GM06990 (cell line): Measurements from ENCODE around the gene POPDC2.
A peak's percentile ranks its signal among the peaks of the same experiment; 100 is the strongest.

Experiments used
- DNase-seq: peaks from one replicate; pipeline ENCODE4 v3.0.0-alpha.2; 2011; ENCODE audit not compliant: insufficient read length; ENCODE audit errors: extremely low read depth
- H3K27me3 ChIP-seq: replicated peaks from 2 replicates; pipeline ENCODE4 v1.6.0; 2011; ENCODE audit warnings: low read length; ENCODE audit not compliant: control insufficient read depth, insufficient read depth
- H3K36me3 ChIP-seq: 2 replicates; pipeline ENCODE4 v1.5.1; 2011; ENCODE audit warnings: low read length; ENCODE audit not compliant: control insufficient read depth, insufficient read depth
- H3K4me3 ChIP-seq: replicated peaks from 2 replicates; pipeline ENCODE4 v1.5.1; 2011; ENCODE audit warnings: low read depth, mild to moderate bottlenecking, control low read depth, low read length
- CTCF ChIP-seq: IDR thresholded peaks from 2 replicates; pipeline ENCODE4 v1.5.1; 2011; ENCODE audit warnings: low read length, control low read depth, mild to moderate bottlenecking, inconsistent platforms; ENCODE audit not compliant: insufficient read depth, poor library complexity, severe bottlenecking

Gene POPDC2

GRCh38 chr3:119675188-119675874 is 14.9 kb upstream of the POPDC2 start:
- H3K27me3 ChIP-seq, result no peaks in the 10 kb centered on the region
- H3K36me3 ChIP-seq, result peaks cover 6% of the 10 kb centered on the region
- H3K4me3 ChIP-seq, result peak overlapping the region; percentile 75
- no peak for TF ChIP-seq CTCF
- no peak for DNase-seq

- no peak for TF ChIP-seq CTCF
- Histone ChIP-seq H3K4me3 (no peak overlapping the region), H3K36me3 (peaks cover 6% of the 10 kb centered on the region), H3K27me3 (no peaks in the 10 kb centered on the region)
- DNase-seq, result no peak
These were observed 13.5 kb upstream of the POPDC2 start for GRCh38 chr3:119673875-119674274.

GRCh38 chr3:119672776-119673175 is 12.4 kb upstream of the POPDC2 start:
- no peak for TF ChIP-seq CTCF
- Histone ChIP-seq H3K27me3 (no peaks in the 10 kb centered on the region), H3K36me3 (peaks cover 6% of the 10 kb centered on the region), H3K4me3 (no peak overlapping the region)
- no peak for DNase-seq

GRCh38 chr3:119669906-119670570 is 9.6 kb upstream of the POPDC2 start:
- TF ChIP-seq CTCF, result no peak
- peaks cover 6% of the 10 kb centered on the region for H3K36me3 ChIP-seq

GRCh38 chr3:119665954-119666559 is 5.7 kb upstream of the POPDC2 start:
- Histone ChIP-seq H3K4me3 (no peak overlapping the region), H3K27me3 (no peaks in the 10 kb centered on the region), H3K36me3 (no peaks in the 10 kb centered on the region; the same call in none of the 2 replicates)
- no peak for DNase-seq
- no peak for TF ChIP-seq CTCF

More at GRCh38 chr3:119669906-119670570, 9.6 kb upstream of the POPDC2 start:
- Histone ChIP-seq H3K4me3 (no peak overlapping the region), H3K27me3 (no peaks in the 10 kb centered on the region)
- DNase-seq, result no peak
